GM12872 (cell line): ENCODE results near the gene PBLD.

Source experiments
- TF ChIP-seq, protein P1 (sequence below): IDR thresholded peaks from 3 replicates; pipeline ENCODE4 v1.5.1; 2011; ENCODE audit warnings: low read depth, mild to moderate bottlenecking, low read length, moderate library complexity; ENCODE audit not compliant: insufficient read depth

Gene PBLD

DNA sequence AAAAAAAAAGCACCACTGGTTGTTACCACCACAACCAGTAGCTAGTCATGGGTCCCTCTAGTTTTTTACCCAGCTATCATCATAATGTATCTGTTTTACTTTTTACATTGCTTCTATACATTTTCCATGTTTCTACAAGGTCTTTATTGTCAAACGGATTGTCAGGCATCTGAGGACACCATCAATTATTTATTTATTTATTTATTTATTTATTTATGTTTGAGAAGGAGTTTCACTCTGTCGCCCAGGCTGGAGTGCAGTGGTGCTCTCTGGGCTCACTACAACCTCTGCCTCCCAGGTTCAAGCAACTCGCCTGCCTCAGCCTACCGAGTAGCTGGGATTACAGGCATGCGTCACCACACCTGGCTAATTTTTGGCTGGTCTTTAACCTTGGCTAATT lies 29.9 kb downstream of the PBLD start:
- TF ChIP-seq, protein P1, sequence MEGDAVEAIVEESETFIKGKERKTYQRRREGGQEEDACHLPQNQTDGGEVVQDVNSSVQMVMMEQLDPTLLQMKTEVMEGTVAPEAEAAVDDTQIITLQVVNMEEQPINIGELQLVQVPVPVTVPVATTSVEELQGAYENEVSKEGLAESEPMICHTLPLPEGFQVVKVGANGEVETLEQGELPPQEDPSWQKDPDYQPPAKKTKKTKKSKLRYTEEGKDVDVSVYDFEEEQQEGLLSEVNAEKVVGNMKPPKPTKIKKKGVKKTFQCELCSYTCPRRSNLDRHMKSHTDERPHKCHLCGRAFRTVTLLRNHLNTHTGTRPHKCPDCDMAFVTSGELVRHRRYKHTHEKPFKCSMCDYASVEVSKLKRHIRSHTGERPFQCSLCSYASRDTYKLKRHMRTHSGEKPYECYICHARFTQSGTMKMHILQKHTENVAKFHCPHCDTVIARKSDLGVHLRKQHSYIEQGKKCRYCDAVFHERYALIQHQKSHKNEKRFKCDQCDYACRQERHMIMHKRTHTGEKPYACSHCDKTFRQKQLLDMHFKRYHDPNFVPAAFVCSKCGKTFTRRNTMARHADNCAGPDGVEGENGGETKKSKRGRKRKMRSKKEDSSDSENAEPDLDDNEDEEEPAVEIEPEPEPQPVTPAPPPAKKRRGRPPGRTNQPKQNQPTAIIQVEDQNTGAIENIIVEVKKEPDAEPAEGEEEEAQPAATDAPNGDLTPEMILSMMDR, result no peak

DNA sequence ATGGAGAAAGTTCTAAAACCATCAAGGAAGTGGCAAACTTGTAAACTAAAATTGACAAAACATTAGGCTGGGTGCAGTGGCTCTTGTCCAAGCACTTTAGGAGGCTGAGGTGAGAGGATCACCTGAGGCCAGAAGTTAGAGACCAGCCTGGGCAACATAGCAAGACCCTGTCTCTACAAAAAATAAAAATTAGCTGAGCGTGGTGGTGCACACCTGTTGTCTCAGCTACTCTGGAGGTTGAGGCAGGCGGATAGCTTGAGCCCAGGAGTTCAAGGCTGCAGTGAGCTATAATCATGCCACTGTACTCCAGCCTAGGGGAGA lies 30.3 kb downstream of the PBLD start:
- TF ChIP-seq, protein P1, result no peak

DNA sequence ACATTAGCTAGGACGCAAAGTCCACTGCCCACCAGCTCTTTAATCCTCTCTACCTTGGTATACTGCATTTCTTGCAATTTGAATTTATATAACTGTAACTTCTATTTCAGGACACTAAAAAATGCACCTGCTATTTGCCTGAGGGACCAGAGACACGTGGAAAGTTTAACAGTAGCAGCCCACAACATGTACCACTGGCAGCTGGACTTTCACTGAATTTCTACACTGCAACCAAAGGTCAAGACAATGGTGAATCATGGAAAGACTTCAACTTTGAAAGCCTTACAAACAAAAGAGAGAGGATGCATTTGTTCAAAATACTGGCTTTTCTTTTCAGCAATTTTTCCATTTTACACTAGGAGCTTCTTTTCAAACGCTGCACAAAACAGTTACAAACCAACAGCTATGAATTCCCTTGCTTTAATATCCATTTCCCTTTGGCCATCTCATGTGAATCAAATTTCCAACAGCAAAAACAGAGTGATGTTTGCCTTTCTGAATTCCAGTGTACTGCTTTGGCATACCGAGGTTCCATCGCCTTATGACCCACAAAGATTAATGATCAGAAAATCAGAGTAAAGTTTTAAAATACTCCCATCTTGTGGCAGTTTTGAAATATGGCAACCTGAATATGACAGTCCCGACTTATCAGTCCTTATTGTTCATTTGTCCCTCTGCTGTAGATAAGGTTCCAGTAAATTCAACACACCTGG lies 30.8 kb downstream of the PBLD start:
- TF ChIP-seq, protein P1, result peak; percentile 49; the same call in 1 of the 3 replicates

DNA sequence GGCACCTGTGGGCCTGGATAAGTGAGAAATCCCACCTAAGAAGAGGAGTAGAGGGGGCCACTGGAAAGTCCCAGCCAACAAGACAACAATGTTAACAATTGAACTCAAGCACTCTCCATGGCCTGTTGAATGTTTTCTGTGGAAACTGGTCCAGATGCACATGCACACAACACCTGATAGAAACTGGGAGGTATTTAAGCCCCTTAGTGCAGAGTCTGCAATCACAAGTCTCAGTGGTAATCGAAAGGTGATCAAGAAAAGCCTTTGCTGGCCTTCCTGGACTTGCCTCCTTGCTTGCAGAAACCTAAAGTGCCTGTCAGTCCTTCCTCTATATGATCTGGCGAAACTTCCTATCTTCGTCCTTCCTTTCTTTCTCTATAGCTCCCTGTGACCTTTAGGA lies 31.4 kb downstream of the PBLD start:
- TF ChIP-seq, protein P1, result no peak

DNA sequence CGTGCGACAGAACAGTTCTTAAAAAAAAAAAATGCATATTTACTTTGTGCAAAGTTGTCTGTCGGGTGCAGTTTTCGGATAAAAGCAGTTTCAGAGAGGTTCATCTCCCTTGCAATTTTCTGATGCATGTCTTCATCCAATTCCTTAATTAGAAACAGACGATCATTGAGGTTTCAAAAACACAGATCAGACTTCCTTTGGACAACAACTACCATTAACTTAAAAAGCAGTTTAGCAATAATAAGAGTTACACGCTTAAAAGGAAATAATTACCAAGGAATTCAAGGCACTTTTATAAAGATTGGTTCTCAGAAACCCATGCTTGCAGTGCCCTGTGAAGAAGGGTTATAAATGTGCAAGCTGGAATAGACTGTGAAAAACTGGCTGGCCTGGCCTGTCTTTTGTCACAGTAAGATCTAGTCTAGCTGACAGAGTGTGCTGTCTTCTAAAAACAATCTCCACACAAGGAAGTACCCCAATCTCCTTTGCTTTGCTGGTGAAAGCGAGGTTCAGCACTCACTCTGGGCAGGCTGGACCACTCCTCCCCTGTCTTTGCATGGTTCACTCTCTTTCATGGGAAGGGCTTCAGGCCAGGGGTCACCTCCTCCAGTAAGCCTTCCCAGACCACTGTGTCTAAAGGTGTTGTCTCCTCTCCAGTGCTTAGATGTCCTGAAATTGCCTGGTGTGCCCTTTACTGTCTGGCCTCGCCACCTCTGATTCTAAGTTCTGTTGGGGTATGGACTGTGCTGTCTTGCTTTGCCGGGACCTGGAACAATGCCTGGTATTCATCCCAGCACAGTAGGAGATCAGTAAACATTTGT lies 35.7 kb downstream of the PBLD start:
- TF ChIP-seq, protein P1, result no peak

DNA sequence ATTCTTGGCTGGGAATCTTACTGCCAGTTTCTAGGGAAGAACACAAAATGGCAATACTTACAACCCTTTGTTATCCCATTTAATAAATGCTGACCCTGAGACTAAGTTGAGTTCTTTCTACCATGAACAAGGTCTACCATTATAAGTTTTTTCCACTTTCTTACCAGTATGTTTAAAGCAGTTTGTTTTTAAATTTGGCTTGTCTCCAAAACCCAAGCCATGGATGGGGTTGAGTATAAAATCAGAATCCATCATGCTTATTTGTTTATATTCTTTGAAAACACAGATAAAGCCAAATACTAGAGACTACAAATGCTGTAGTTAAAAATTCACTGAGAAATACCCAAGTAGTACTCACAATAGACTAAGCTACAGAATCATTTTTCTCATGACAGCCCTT lies 42.0 kb downstream of the PBLD start:
- TF ChIP-seq, protein P1, result no peak

DNA sequence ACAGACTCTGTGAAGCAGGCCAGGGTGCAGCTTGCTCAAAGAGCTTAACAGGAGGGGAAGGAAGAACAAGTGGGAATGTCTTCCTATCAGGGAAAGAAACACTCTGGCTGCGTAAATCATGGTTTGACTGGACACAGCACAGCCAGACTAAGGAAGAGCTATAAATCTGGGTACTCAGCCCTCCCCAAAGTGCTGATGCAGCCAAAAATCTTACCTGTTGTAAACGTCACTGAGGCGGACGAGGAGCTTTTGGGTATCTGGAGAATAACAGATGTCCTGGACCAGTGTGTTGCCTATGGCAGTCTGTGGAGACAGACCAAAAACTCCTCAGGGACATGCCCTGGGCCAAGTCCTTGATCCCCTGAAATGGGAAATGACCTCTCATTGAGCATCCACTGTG lies 44.0 kb downstream of the PBLD start:
- TF ChIP-seq, protein P1, result no peak
